Neural cell (in vitro differentiated cells): Measurements from ENCODE around the gene FUT9.

Experiments used
- MXI1 ChIP-seq: fragments of 450-650 bp; conservative IDR thresholded peaks from 2 replicates; pipeline ENCODE4 v1.6.1; 2014; ENCODE audit warnings: antibody characterized with exemption, mild to moderate bottlenecking; ENCODE audit not compliant: poor library complexity, severe bottlenecking
- TF ChIP-seq, protein P1 (sequence below): fragments of 450-650 bp; IDR thresholded peaks from 2 replicates; pipeline ENCODE4 v1.5.1; 2014; ENCODE audit warnings: antibody characterized with exemption, mild to moderate bottlenecking, moderate library complexity; ENCODE audit not compliant: poor library complexity, severe bottlenecking

DNA sequence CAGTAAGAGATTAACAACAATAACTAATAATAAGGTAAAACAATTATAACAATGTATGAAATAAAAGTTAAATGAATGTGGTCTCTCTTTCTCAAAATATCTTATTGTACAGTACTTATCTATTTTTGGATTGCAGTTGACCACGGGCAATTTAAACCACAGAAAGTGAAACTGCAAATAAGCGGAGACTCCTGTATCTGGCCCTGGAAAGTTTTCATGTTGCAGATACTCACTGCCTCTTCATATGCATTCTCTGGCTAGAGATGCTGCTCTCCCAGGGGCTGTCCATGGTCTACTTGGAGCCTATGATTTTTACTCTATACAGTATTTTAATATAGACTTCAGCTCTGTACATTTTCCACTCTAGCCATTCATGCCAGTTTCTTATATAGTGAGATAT, 230.8 kb downstream of the FUT9 start:
- TF ChIP-seq, protein P1, sequence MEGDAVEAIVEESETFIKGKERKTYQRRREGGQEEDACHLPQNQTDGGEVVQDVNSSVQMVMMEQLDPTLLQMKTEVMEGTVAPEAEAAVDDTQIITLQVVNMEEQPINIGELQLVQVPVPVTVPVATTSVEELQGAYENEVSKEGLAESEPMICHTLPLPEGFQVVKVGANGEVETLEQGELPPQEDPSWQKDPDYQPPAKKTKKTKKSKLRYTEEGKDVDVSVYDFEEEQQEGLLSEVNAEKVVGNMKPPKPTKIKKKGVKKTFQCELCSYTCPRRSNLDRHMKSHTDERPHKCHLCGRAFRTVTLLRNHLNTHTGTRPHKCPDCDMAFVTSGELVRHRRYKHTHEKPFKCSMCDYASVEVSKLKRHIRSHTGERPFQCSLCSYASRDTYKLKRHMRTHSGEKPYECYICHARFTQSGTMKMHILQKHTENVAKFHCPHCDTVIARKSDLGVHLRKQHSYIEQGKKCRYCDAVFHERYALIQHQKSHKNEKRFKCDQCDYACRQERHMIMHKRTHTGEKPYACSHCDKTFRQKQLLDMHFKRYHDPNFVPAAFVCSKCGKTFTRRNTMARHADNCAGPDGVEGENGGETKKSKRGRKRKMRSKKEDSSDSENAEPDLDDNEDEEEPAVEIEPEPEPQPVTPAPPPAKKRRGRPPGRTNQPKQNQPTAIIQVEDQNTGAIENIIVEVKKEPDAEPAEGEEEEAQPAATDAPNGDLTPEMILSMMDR: no peak
- TF ChIP-seq MXI1: no peak
